ENCODE measurements around the gene C17orf58.
A peak's percentile ranks its signal among the peaks of the same experiment; 100 is the strongest.
"Not testable (repeated sequence)": the region's sequence is repeated elsewhere in the genome, so short reads cannot be mapped to it uniquely, and the experiment has no call there.

C17orf58 gene

GRCh38 chr17:67996301-67997171, at the start of gene C17orf58:
TSS of gene C17orf58 (minus strand) at chr17:67996469. CDS start at chr17:67996198, 271 bp downstream.
- not testable (repeated sequence) for DNase-seq (ENCODE audit: low spot score)

GRCh38 chr17:68036304-68037147, 40.3 kb upstream of the C17orf58 start:
- DNase-seq (ENCODE audit: low spot score): no peak

GRCh38 chr17:68035523-68036303, 39.4 kb upstream of the C17orf58 start, which contains the start of gene KPNA2:
TSS of gene KPNA2 (plus strand) at chr17:68035735. CDS start at chr17:68037133, 1,398 bp downstream.
- peak; percentile 93 for DNase-seq (ENCODE audit: low spot score)

GRCh38 chr17:68035131-68035522, 38.9 kb upstream of the C17orf58 start:
- DNase-seq (ENCODE audit: low spot score): peak; percentile 88

- DNase-seq (ENCODE audit: low spot score): no peak
Measured at GRCh38 chr17:68034452-68034776, 38.1 kb upstream of the C17orf58 start.

- no peak for DNase-seq (ENCODE audit: low spot score)
Measured at GRCh38 chr17:68033636-68034451, 37.6 kb upstream of the C17orf58 start.

- no peak for DNase-seq (ENCODE audit: low spot score)
Measured at GRCh38 chr17:68029512-68030215, 33.4 kb upstream of the C17orf58 start.

- not testable (repeated sequence) for DNase-seq (ENCODE audit: low spot score)
Measured at GRCh38 chr17:68022547-68022946, 26.3 kb upstream of the C17orf58 start.

- no peak for DNase-seq (ENCODE audit: low spot score)
Measured at GRCh38 chr17:68021963-68022362, 25.7 kb upstream of the C17orf58 start.

GRCh38 chr17:68020791-68021190, 24.5 kb upstream of the C17orf58 start:
- DNase-seq (ENCODE audit: low spot score): not testable (repeated sequence)

GRCh38 chr17:68020409-68020756, 24.1 kb upstream of the C17orf58 start:
- no peak for DNase-seq (ENCODE audit: low spot score)

- DNase-seq (ENCODE audit: low spot score): peak; percentile 94
Measured at GRCh38 chr17:68019675-68020408, 23.6 kb upstream of the C17orf58 start.

GRCh38 chr17:68019336-68019674, 23.0 kb upstream of the C17orf58 start:
- no peak for DNase-seq (ENCODE audit: low spot score)

GRCh38 chr17:68018493-68018892, 22.2 kb upstream of the C17orf58 start:
- not testable (repeated sequence) for DNase-seq (ENCODE audit: low spot score)

- no peak for DNase-seq (ENCODE audit: low spot score)
Measured at GRCh38 chr17:68016838-68017237, 20.6 kb upstream of the C17orf58 start.

- DNase-seq (ENCODE audit: low spot score): no peak
Measured at GRCh38 chr17:68015081-68015723, 18.9 kb upstream of the C17orf58 start.

- no peak for DNase-seq (ENCODE audit: low spot score)
Measured at GRCh38 chr17:68013385-68013784, 17.1 kb upstream of the C17orf58 start.

GRCh38 chr17:68011199-68011665, 15.0 kb upstream of the C17orf58 start:
- peak; percentile 16 for DNase-seq (ENCODE audit: low spot score)

GRCh38 chr17:68006797-68007196, 10.5 kb upstream of the C17orf58 start:
- DNase-seq (ENCODE audit: low spot score): no peak
